Left lobe of liver (tissue), 2 donors: ENCODE data around the gene TACR2. TPM values are rescaled to one million over a fixed set of nuclear protein-coding genes. Genes with fewer than 3 reads are reported as not detected.
A peak's percentile ranks its signal among the peaks of the same experiment; 100 is the strongest.

Experiments used
- ATAC-seq: fragments of 200-7000 bp; cut with Tn5 transposase; one replicate; pipeline ENCODE4 v1.9.1; 2020; ENCODE audit warnings: mild to moderate bottlenecking, moderate library complexity
- DNase-seq: peaks from one replicate; pipeline ENCODE4 v3.0.0-alpha.2; 2020; ENCODE audit warnings: low spot score
- total RNA-seq: library from RNA; stranded (reverse); gene quantifications from one replicate; pipeline ENCODE4 v1.2.1, GENCODE V29; 2021
- donor health status: DM: no; HTN: no; CAD: no; lungs with moderate emphysema.
- donor health status: DM: no; HTN: yes; CAD: no.

Gene TACR2
- total RNA-seq = not detected

- ATAC-seq (no peak), DNase-seq (no peak)
Observed at GRCh38 chr10:69416695-69417094, at the start of gene TACR2. Gene TACR2, minus strand, starts transcription at chr10:69416918. Its CDS starts 595 bp downstream, at chr10:69416323.

GRCh38 chr10:69466158-69466490 is 49.4 kb upstream of the TACR2 start:
- no peak for ATAC-seq
- no peak for DNase-seq

DNA sequence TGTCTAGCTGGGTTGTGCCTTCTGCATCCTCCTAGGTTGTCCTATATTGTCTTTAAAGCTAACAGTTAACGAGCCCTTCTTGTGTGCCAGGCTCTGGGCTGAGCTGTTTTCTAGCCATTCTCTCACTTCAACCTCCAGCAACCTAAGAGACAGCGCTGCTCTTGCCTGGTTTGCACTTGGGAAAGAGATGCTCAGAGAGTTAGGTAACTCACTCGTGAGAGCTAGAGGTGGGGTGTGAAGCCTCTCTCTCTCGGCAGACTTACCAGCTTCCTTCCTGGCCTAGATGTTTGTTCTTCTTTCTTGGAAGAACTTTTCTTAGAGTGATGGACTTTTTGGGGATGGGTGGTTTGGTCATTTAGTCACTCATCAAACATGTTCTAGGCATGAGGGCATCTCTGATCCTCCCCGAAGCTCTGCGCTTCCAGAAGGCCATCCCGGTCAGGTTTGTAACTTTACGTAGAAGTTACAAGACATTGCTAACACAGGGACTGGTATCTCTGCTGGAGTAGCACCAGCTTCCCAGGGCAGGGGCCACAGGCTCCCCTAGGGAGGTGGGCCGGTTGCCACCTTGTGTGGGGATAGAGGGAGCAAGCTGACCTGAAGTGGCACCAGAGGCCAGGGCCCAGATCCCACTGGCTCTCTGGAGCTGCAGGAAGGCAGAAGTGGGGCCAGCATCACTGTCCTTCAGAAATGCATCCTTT is 48.9 kb upstream of the TACR2 start:
- no peak for DNase-seq
- no peak for ATAC-seq

DNA sequence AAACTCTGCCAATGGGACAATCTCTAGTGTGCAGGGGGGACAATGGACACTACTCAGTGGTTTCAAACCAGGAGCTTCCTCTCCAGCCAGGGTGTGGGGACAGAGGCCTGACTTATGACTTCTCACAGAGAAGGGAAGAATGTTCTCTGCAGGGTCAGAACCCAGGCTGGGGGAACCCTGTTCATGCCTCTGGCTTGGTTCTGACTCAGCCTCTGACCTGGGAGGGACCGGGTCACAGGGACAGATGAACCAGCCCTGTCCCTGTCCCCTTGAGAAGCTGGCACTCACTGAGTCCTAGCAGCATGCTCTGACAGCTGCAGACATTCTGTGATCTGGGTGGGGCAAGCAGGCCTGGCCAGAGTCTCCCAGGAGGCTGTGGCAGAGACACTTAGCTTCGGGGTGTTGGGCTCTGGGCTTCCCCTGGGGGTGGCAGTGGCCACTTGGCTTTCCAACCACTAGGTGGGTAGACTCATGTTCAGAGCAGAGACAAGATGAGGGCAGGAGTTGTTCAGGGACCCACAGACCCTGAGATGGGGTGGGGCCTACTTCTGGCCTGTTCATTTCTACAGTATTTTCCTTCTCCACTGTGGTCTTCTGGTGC is 48.2 kb upstream of the TACR2 start:
- DNase-seq (no peak), ATAC-seq (peak; percentile 66)

GRCh38 chr10:69464401-69464800 is 47.7 kb upstream of the TACR2 start:
- DNase-seq = no peak
- no peak for ATAC-seq

- DNase-seq = no peak
- no peak for ATAC-seq
Observed at GRCh38 chr10:69463886-69464285, 47.2 kb upstream of the TACR2 start.

- ATAC-seq = peak; percentile 50
- no peak for DNase-seq
Observed at GRCh38 chr10:69461243-69462025, 44.7 kb upstream of the TACR2 start.

GRCh38 chr10:69460576-69461242 is 44.0 kb upstream of the TACR2 start:
- DNase-seq (no peak), ATAC-seq (no peak)

- no peak for ATAC-seq
- DNase-seq = no peak
Observed at GRCh38 chr10:69459893-69460575, 43.3 kb upstream of the TACR2 start.

DNA sequence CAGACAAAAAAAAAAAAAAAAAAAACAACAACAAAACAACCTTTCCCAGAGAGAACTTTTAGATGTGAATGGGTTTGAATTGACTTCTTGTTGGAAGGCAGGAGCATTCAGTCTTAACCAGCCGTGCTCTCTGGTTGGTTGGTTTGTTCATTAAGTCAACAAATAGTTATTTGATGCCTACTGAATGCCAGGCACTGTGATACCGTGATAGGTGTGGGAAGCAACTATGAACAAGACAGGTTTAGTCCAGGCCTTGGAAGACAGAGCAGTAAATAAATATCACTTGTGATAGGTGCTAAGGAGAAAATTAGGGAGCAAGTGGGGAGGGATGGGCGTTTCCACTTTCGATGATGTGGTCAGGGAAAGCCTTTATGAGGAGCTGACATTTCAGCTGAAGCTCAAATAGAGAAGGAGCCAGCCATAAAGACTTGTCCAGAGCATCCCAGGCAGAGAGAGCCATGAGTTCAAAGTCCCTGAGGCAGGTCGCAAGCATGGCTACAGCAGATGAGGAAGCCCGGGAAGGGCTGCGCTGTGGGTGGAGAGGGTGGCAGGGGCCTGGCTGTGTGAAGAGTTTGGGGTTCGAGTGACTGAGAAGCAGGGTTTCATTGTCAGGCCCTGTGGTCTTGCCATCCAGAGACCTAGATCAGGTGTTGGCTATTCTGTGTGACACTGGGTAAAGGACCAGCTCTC is 42.5 kb upstream of the TACR2 start:
- DNase-seq (no peak), ATAC-seq (no peak)

GRCh38 chr10:69458430-69459100 is 41.8 kb upstream of the TACR2 start:
- DNase-seq (no peak), ATAC-seq (peak; percentile 42)

- DNase-seq (no peak), ATAC-seq (no peak)
Observed at GRCh38 chr10:69457771-69458237, 41.1 kb upstream of the TACR2 start.

- ATAC-seq (no peak), DNase-seq (no peak)
Observed at GRCh38 chr10:69456880-69457693, 40.4 kb upstream of the TACR2 start.

GRCh38 chr10:69455006-69455763 is 38.5 kb upstream of the TACR2 start:
- ATAC-seq = no peak
- DNase-seq = no peak

DNA sequence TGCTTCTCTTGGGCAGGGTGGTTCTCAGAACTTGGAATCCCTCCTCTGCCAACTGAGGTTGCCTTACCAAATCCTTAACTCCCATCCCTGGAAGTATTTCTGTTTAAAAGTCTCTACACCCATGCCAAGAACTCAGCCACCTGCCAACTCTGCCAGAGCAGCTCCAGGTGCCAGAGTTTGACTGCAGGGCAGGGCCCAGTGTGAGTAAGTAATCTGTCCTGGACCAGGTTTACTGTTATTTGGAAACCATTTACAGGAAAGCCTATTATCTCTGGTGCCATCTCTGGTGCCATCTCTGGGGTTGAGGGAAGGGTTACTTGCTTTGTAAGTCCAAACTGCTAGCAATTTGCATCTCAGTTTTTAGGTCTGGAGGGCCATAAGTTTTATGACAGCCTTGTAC is 37.1 kb upstream of the TACR2 start:
- DNase-seq = no peak
- no peak for ATAC-seq

DNA sequence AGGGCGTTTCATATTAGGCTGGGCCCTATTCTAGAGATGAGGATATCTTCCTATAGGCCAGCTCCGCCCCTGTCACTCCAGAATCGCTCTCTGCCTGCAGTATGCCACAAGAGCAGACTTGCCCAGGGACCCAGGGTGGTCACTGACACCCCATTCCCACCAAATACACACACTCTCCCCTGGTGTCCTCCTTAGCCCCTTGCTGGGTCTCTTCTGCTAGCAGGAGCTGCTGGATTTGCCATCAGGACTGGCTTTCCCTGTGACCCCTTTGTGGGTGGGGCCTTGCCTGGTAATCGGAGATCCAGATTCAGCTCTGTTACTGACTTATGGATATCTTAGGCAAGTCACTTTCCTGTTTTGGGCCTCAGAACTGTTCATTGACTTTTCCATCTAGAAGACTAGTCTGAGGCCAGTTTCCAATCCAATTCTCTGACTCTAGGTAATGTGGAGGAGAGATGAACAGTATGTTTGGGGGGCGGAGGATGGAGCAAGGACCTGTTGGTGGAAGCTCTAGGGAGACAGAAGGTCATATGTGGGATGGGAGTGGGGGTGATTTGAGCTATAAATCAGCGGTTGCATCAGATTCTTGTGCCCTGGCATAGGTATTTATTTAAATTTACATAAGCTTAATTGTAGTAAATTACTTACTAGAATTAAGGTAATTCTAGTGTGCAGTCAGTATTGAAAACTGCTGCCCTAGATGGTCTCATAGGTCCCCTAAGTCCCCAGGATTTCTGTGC is 36.1 kb upstream of the TACR2 start:
- ATAC-seq = no peak
- DNase-seq = no peak

DNA sequence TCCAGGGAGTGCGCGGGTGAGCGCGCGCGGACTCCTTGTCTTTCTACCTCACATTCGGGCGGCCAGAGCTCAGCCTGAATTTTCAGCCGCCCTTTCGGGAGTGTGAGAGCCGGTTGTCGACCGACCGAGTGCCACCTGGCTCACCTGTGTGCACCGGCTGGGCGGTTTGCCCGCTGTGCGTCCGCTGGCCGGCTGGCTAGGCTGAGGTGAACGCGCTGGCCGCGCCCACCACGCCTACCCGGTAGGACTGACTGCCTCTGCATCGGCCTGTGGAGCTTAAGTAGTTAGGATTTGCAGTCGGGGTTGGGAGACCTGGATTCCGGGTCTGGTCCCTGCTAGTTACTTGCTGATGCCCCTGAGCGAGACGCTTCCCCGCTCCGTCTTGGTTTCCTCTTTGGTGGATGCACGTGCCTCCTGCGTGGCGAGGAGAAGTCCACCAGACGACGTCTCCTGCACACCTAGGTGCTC is 35.1 kb upstream of the TACR2 start:
- no peak for DNase-seq
- peak; percentile 29 for ATAC-seq
